ENCODE data around the gene SH3GL3.

The SH3GL3 gene

GRCh38 chr15:83612898-83613635 lies 165.9 kb downstream of the SH3GL3 start:
- no peak overlapping the region for H3K27ac ChIP-seq (ENCODE audit: low read depth, low read length)
- no peaks in the 10 kb centered on the region for H3K27me3 ChIP-seq (ENCODE audit: control insufficient read depth, insufficient read depth, low read length)
- no peak overlapping the region for H3K9ac ChIP-seq (ENCODE audit: low read length)
- H3K4me3 ChIP-seq (ENCODE audit: low read length) = no peak overlapping the region
- H3K4me1 ChIP-seq (ENCODE audit: control insufficient read depth, insufficient read depth, low read length) = no peaks in the 10 kb centered on the region
- no peaks in the 10 kb centered on the region for H3K36me3 ChIP-seq (ENCODE audit: control insufficient read depth, insufficient read depth, low read length)

GRCh38 chr15:83613714-83614113 lies 166.6 kb downstream of the SH3GL3 start:
- Histone ChIP-seq H3K9ac (ENCODE audit: low read length) (no peak overlapping the region), H3K27ac (ENCODE audit: low read depth, low read length) (no peak overlapping the region), H3K36me3 (ENCODE audit: control insufficient read depth, insufficient read depth, low read length) (no peaks in the 10 kb centered on the region), H3K4me3 (ENCODE audit: low read length) (no peak overlapping the region), H3K27me3 (ENCODE audit: control insufficient read depth, insufficient read depth, low read length) (no peaks in the 10 kb centered on the region), H3K4me1 (ENCODE audit: control insufficient read depth, insufficient read depth, low read length) (no peaks in the 10 kb centered on the region)

GRCh38 chr15:83616840-83617239 lies 169.7 kb downstream of the SH3GL3 start:
- Histone ChIP-seq H3K4me3 (ENCODE audit: low read length) (no peak overlapping the region), H3K9ac (ENCODE audit: low read length) (no peak overlapping the region), H3K36me3 (ENCODE audit: control insufficient read depth, insufficient read depth, low read length) (no peaks in the 10 kb centered on the region)

GRCh38 chr15:83626171-83626802 lies 179.1 kb downstream of the SH3GL3 start:
- Histone ChIP-seq H3K4me1 (ENCODE audit: control insufficient read depth, insufficient read depth, low read length) (no peaks in the 10 kb centered on the region), H3K36me3 (ENCODE audit: control insufficient read depth, insufficient read depth, low read length) (no peaks in the 10 kb centered on the region), H3K4me3 (ENCODE audit: low read length) (no peak overlapping the region), H3K27ac (ENCODE audit: low read depth, low read length) (no peak overlapping the region), H3K9ac (ENCODE audit: low read length) (no peak overlapping the region), H3K27me3 (ENCODE audit: control insufficient read depth, insufficient read depth, low read length) (no peaks in the 10 kb centered on the region)

More at GRCh38 chr15:83616840-83617239, 169.7 kb downstream of the SH3GL3 start:
- Histone ChIP-seq H3K27ac (ENCODE audit: low read depth, low read length) (no peak overlapping the region), H3K4me1 (ENCODE audit: control insufficient read depth, insufficient read depth, low read length) (no peaks in the 10 kb centered on the region), H3K27me3 (ENCODE audit: control insufficient read depth, insufficient read depth, low read length) (no peaks in the 10 kb centered on the region)

GRCh38 chr15:83631534-83631933 lies 184.4 kb downstream of the SH3GL3 start:
- H3K27ac ChIP-seq (ENCODE audit: low read depth, low read length) = no peak overlapping the region
- no peak overlapping the region for H3K9ac ChIP-seq (ENCODE audit: low read length)

GRCh38 chr15:83643201-83643600 lies 196.1 kb downstream of the SH3GL3 start:
- H3K4me1 ChIP-seq (ENCODE audit: control insufficient read depth, insufficient read depth, low read length) = no peaks in the 10 kb centered on the region
- no peak overlapping the region for H3K9ac ChIP-seq (ENCODE audit: low read length)
- H3K4me3 ChIP-seq (ENCODE audit: low read length) = no peak overlapping the region
- H3K27me3 ChIP-seq (ENCODE audit: control insufficient read depth, insufficient read depth, low read length) = no peaks in the 10 kb centered on the region
- no peak overlapping the region for H3K27ac ChIP-seq (ENCODE audit: low read depth, low read length)
- H3K36me3 ChIP-seq (ENCODE audit: control insufficient read depth, insufficient read depth, low read length) = no peaks in the 10 kb centered on the region

More at GRCh38 chr15:83631534-83631933, 184.4 kb downstream of the SH3GL3 start:
- H3K4me3 ChIP-seq (ENCODE audit: low read length) = no peak overlapping the region
- no peaks in the 10 kb centered on the region for H3K36me3 ChIP-seq (ENCODE audit: control insufficient read depth, insufficient read depth, low read length)
- H3K4me1 ChIP-seq (ENCODE audit: control insufficient read depth, insufficient read depth, low read length) = no peaks in the 10 kb centered on the region
- no peaks in the 10 kb centered on the region for H3K27me3 ChIP-seq (ENCODE audit: control insufficient read depth, insufficient read depth, low read length)

- H3K36me3 ChIP-seq (ENCODE audit: control insufficient read depth, insufficient read depth, low read length) = no peaks in the 10 kb centered on the region
- no peaks in the 10 kb centered on the region for H3K27me3 ChIP-seq (ENCODE audit: control insufficient read depth, insufficient read depth, low read length)
- H3K4me1 ChIP-seq (ENCODE audit: control insufficient read depth, insufficient read depth, low read length) = no peaks in the 10 kb centered on the region
- H3K27ac ChIP-seq (ENCODE audit: low read depth, low read length) = no peak overlapping the region
- no peak overlapping the region for H3K9ac ChIP-seq (ENCODE audit: low read length)
- H3K4me3 ChIP-seq (ENCODE audit: low read length) = no peak overlapping the region
Measured at GRCh38 chr15:83644439-83644838, 197.3 kb downstream of the SH3GL3 start.

- Histone ChIP-seq H3K9ac (ENCODE audit: low read length) (no peak overlapping the region), H3K4me1 (ENCODE audit: control insufficient read depth, insufficient read depth, low read length) (peaks cover 6% of the 10 kb centered on the region), H3K27me3 (ENCODE audit: control insufficient read depth, insufficient read depth, low read length) (no peaks in the 10 kb centered on the region), H3K4me3 (ENCODE audit: low read length) (no peak overlapping the region), H3K27ac (ENCODE audit: low read depth, low read length) (no peak overlapping the region), H3K36me3 (ENCODE audit: control insufficient read depth, insufficient read depth, low read length) (no peaks in the 10 kb centered on the region)
Measured at GRCh38 chr15:83650831-83651230, 203.7 kb downstream of the SH3GL3 start.

GRCh38 chr15:83651541-83651940 lies 204.4 kb downstream of the SH3GL3 start:
- H3K9ac ChIP-seq (ENCODE audit: low read length) = no peak overlapping the region
- no peaks in the 10 kb centered on the region for H3K27me3 ChIP-seq (ENCODE audit: control insufficient read depth, insufficient read depth, low read length)
- H3K27ac ChIP-seq (ENCODE audit: low read depth, low read length) = no peak overlapping the region
- peaks cover 9% of the 10 kb centered on the region for H3K4me1 ChIP-seq (ENCODE audit: control insufficient read depth, insufficient read depth, low read length)
- H3K4me3 ChIP-seq (ENCODE audit: low read length) = no peak overlapping the region
- no peaks in the 10 kb centered on the region for H3K36me3 ChIP-seq (ENCODE audit: control insufficient read depth, insufficient read depth, low read length)

GRCh38 chr15:83652626-83653204 lies 205.6 kb downstream of the SH3GL3 start:
- peaks cover 11% of the 10 kb centered on the region for H3K4me1 ChIP-seq (ENCODE audit: control insufficient read depth, insufficient read depth, low read length)
- H3K4me3 ChIP-seq (ENCODE audit: low read length) = peak overlapping the region; percentile 14
- H3K9ac ChIP-seq (ENCODE audit: low read length) = no peak overlapping the region
- peak overlapping the region; percentile 74 for H3K27ac ChIP-seq (ENCODE audit: low read depth, low read length)
- H3K27me3 ChIP-seq (ENCODE audit: control insufficient read depth, insufficient read depth, low read length) = no peaks in the 10 kb centered on the region
- H3K36me3 ChIP-seq (ENCODE audit: control insufficient read depth, insufficient read depth, low read length) = no peaks in the 10 kb centered on the region

- Histone ChIP-seq H3K4me1 (ENCODE audit: control insufficient read depth, insufficient read depth, low read length) (peaks cover 13% of the 10 kb centered on the region), H3K27me3 (ENCODE audit: control insufficient read depth, insufficient read depth, low read length) (no peaks in the 10 kb centered on the region), H3K36me3 (ENCODE audit: control insufficient read depth, insufficient read depth, low read length) (no peaks in the 10 kb centered on the region), H3K4me3 (ENCODE audit: low read length) (peak overlapping the region; percentile 14), H3K9ac (ENCODE audit: low read length) (no peak overlapping the region), H3K27ac (ENCODE audit: low read depth, low read length) (peak overlapping the region; percentile 74)
Measured at GRCh38 chr15:83653288-83653638, 206.1 kb downstream of the SH3GL3 start.

GRCh38 chr15:83653639-83654378 lies 206.7 kb downstream of the SH3GL3 start, which contains the start of gene ADAMTSL3:
TSS of gene ADAMTSL3 (plus strand) at chr15:83654123. CDS start at chr15:83655762, 1,639 bp downstream.
- Histone ChIP-seq H3K9ac (ENCODE audit: low read length) (peak within 1 kb of the TSS; percentile 19), H3K36me3 (ENCODE audit: control insufficient read depth, insufficient read depth, low read length) (no peaks in the 10 kb centered on the region), H3K4me3 (ENCODE audit: low read length) (peak within 1 kb of the TSS; percentile 78), H3K4me1 (ENCODE audit: control insufficient read depth, insufficient read depth, low read length) (peaks cover 15% of the 10 kb centered on the region), H3K27me3 (ENCODE audit: control insufficient read depth, insufficient read depth, low read length) (no peaks in the 10 kb centered on the region), H3K27ac (ENCODE audit: low read depth, low read length) (peak within 1 kb of the TSS; percentile 82)
